Measurements from ENCODE around the gene MYO1D. TPM values are rescaled to one million over a fixed set of nuclear protein-coding genes. Genes with fewer than 3 reads are reported as not detected.
"Not testable (repeated sequence)": the region's sequence is repeated elsewhere in the genome, so short reads cannot be mapped to it uniquely, and the experiment has no call there.

The MYO1D gene
- total RNA-seq, 2 experiments from 2014 or later, result 0.09 to 0.89 TPM

DNA sequence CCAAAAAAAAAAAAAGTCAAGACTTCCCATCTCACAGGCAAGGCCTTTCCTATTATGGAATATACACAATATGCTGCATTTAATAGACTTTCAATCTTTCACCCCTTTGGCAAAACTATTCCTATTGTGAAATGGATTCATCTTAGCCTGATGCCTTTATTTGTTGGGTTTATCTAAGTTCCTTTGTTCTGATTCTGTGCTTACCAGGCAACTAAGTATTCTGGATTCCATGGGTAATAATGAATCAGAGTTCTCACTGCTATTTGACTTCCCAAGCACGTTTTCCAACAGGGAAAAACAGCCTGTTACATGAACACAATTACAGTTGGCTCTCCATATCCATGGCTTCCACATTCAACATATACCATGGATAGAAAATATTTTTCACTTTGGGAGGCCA is 135.5 kb downstream of the MYO1D start:
- H3K4me1 ChIP-seq (ENCODE audit: insufficient read depth, low read length, poor library complexity, severe bottlenecking), result no peaks in the 10 kb centered on the region
- DNase-seq (ENCODE audit: low spot score), result no peak
- H3K36me3 ChIP-seq (ENCODE audit: insufficient read depth, low read length), result no peaks in the 10 kb centered on the region
- no TSS peak for BruUV-seq (replicated peaks)
- no peak overlapping the region for H3K27ac ChIP-seq (ENCODE audit: low read depth, low read length, poor library complexity, severe bottlenecking)
- intact Hi-C loops (cut with micrococcal nuclease; ENCODE audit: unreplicated experiment), result no loop called here
- H3K79me2 ChIP-seq (ENCODE audit: insufficient read depth, low read depth, low read length), result no peaks in the 10 kb centered on the region
- no peak overlapping the region for H3K4me2 ChIP-seq (ENCODE audit: low read length)
- CTCF ChIA-PET (ENCODE audit: unreplicated experiment), result no interaction called here
- no peaks in the 10 kb centered on the region for H3K9me3 ChIP-seq (ENCODE audit: low read length)
- no peak overlapping the region for H3K4me3 ChIP-seq (ENCODE audit: low read depth, low read length, poor library complexity, severe bottlenecking)
- no peaks in the 10 kb centered on the region for H3K9me2 ChIP-seq (ENCODE audit: insufficient read depth, low read length)
- TF ChIP-seq EZH2phosphoT487 (IDR thresholded peaks at IDR 0.05; ENCODE audit: borderline replicate concordance, low read depth, low read length), result no peak
- TF ChIP-seq, protein P1, sequence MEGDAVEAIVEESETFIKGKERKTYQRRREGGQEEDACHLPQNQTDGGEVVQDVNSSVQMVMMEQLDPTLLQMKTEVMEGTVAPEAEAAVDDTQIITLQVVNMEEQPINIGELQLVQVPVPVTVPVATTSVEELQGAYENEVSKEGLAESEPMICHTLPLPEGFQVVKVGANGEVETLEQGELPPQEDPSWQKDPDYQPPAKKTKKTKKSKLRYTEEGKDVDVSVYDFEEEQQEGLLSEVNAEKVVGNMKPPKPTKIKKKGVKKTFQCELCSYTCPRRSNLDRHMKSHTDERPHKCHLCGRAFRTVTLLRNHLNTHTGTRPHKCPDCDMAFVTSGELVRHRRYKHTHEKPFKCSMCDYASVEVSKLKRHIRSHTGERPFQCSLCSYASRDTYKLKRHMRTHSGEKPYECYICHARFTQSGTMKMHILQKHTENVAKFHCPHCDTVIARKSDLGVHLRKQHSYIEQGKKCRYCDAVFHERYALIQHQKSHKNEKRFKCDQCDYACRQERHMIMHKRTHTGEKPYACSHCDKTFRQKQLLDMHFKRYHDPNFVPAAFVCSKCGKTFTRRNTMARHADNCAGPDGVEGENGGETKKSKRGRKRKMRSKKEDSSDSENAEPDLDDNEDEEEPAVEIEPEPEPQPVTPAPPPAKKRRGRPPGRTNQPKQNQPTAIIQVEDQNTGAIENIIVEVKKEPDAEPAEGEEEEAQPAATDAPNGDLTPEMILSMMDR (conservative IDR thresholded peaks at IDR 0.05; ENCODE audit: low read length), result no peak
- no peaks in the 10 kb centered on the region for H4K20me1 ChIP-seq (ENCODE audit: insufficient read depth, low read length)
- no peak overlapping the region for H2AFZ ChIP-seq (ENCODE audit: low read length)
- POLR2A ChIA-PET, result interaction anchor here (0.6 kb wide), 1 partner anchor 282 kb away, joined by 3 read pairs; no protein-coding TSS in a partner anchor

DNA sequence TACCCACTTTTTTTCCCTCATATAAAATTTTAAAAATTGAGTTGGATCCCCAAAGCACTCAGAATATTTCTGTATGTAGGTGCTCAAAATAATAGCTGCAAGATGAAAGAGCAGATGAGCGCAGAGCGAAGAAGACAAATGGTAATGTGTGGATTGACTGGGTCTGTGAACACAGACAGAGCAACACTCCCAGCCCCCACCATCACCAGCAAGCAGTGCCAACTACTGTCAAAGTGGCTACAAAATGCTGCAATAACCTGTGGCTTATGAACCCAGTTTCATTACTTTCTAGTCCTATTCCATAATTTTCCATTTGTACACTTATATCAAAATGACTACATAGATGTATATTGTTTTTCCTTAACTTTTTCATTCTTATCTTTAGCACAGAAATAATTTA is 137.2 kb downstream of the MYO1D start:
- no peak for DNase-seq (ENCODE audit: low spot score)
- Histone ChIP-seq H3K4me3 (ENCODE audit: low read depth, low read length, poor library complexity, severe bottlenecking) (no peak overlapping the region), H3K4me1 (ENCODE audit: insufficient read depth, low read length, poor library complexity, severe bottlenecking) (no peaks in the 10 kb centered on the region), H2AFZ (ENCODE audit: low read length) (no peak overlapping the region), H3K9me3 (ENCODE audit: low read length) (no peaks in the 10 kb centered on the region), H4K20me1 (ENCODE audit: insufficient read depth, low read length) (no peaks in the 10 kb centered on the region), H3K79me2 (ENCODE audit: insufficient read depth, low read depth, low read length) (no peaks in the 10 kb centered on the region), H3K27ac (ENCODE audit: low read depth, low read length, poor library complexity, severe bottlenecking) (no peak overlapping the region), H3K9me2 (ENCODE audit: insufficient read depth, low read length) (no peaks in the 10 kb centered on the region), H3K36me3 (ENCODE audit: insufficient read depth, low read length) (no peaks in the 10 kb centered on the region), H3K4me2 (ENCODE audit: low read length) (no peak overlapping the region)
- TF ChIP-seq, protein P1 (conservative IDR thresholded peaks at IDR 0.05; ENCODE audit: low read length), result no peak
- no peak for TF ChIP-seq EZH2phosphoT487 (IDR thresholded peaks at IDR 0.05; ENCODE audit: borderline replicate concordance, low read depth, low read length)
- CTCF ChIA-PET (ENCODE audit: unreplicated experiment), result no interaction called here
- BruUV-seq (replicated peaks), result no TSS peak
- intact Hi-C loops (cut with micrococcal nuclease; ENCODE audit: unreplicated experiment), result no loop called here
- POLR2A ChIA-PET, result no interaction called here

DNA sequence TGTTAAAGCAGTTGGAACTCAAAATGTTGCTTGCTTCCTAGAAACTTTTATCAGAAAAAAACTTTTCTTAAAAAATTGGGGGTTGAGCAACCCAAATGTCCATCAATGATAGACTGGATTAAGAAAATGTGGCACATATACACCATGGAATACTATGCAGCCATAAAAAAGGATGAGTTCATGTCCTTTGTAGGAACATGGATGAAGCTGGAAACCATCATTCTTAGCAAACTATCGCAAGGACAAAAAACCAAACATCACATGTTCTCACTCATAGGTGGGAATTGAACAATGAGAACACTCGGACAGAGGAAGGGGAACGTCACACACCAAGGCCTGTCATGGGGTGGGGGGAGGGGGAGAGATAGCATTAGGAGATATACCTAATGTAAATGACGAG is 137.8 kb downstream of the MYO1D start:
- POLR2A ChIA-PET; H3K9me2 ChIP-seq (ENCODE audit: insufficient read depth, low read length); DNase-seq (ENCODE audit: low spot score); H3K36me3 ChIP-seq (ENCODE audit: insufficient read depth, low read length); H3K4me3 ChIP-seq (ENCODE audit: low read depth, low read length, poor library complexity, severe bottlenecking); H2AFZ ChIP-seq (ENCODE audit: low read length); H4K20me1 ChIP-seq (ENCODE audit: insufficient read depth, low read length); H3K79me2 ChIP-seq (ENCODE audit: insufficient read depth, low read depth, low read length); H3K9me3 ChIP-seq (ENCODE audit: low read length); H3K27ac ChIP-seq (ENCODE audit: low read depth, low read length, poor library complexity, severe bottlenecking); H3K4me2 ChIP-seq (ENCODE audit: low read length); BruUV-seq (replicated peaks); H3K4me1 ChIP-seq (ENCODE audit: insufficient read depth, low read length, poor library complexity, severe bottlenecking); intact Hi-C loops (cut with micrococcal nuclease; ENCODE audit: unreplicated experiment); CTCF ChIA-PET (ENCODE audit: unreplicated experiment): not testable (repeated sequence)
